LNCAP (cell line): ENCODE results near the gene CST8.

Source experiments
- TF ChIP-seq, protein P1 (sequence below): fragments of 450-650 bp; IDR thresholded peaks from 2 replicates; pipeline ENCODE4 v1.5.1; 2017; ENCODE audit warnings: mild to moderate bottlenecking

Gene CST8

DNA sequence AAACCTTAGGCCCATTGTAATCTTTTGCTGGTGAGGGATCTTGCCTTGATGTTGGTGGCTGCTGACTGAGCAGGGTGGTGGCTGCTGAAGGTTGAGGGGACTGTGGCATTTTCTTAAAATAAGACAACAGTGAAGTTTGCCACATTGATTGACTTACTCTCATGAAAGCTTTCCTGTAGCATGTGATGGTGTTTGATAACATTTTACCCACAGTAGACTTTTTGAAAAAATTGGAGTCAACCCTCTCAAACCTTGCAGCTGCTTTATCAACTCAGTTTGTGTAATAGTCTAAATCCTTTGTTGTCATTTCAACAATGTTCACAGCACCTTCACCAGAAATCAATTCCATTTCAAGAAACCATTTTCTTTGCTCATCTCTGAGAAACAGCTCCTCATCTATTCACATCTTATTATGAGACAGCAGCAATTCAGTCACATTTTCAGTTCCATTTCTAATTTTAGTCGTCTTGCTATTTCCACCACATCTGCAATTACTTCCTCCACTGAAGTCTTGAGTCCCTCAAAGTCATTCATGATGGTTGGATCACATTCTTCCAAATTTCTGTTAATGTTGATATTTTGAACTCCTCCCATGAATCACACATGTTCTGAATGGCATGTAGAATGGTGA lies 40.1 kb downstream of the CST8 start:
- TF ChIP-seq, protein P1, sequence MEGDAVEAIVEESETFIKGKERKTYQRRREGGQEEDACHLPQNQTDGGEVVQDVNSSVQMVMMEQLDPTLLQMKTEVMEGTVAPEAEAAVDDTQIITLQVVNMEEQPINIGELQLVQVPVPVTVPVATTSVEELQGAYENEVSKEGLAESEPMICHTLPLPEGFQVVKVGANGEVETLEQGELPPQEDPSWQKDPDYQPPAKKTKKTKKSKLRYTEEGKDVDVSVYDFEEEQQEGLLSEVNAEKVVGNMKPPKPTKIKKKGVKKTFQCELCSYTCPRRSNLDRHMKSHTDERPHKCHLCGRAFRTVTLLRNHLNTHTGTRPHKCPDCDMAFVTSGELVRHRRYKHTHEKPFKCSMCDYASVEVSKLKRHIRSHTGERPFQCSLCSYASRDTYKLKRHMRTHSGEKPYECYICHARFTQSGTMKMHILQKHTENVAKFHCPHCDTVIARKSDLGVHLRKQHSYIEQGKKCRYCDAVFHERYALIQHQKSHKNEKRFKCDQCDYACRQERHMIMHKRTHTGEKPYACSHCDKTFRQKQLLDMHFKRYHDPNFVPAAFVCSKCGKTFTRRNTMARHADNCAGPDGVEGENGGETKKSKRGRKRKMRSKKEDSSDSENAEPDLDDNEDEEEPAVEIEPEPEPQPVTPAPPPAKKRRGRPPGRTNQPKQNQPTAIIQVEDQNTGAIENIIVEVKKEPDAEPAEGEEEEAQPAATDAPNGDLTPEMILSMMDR, result no peak

DNA sequence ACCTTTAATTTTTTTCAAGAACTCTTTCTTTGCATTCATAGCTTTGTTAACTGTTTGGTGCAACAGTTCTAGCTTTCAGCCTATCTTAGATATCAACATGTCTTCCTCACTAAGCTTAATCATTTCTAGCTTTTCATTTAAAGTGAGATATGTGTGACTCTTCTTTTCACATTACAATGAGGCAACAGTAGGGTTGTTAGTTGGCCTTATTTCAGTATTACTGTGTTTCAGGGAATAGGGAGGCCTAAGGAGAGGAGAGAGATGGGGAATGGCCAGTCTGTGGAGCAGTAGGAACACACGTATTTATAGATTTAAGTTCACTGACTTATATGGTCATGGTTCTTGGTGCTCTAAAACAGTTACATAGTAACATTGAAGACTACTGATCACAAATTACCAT lies 41.6 kb downstream of the CST8 start:
- TF ChIP-seq, protein P1, result no peak

DNA sequence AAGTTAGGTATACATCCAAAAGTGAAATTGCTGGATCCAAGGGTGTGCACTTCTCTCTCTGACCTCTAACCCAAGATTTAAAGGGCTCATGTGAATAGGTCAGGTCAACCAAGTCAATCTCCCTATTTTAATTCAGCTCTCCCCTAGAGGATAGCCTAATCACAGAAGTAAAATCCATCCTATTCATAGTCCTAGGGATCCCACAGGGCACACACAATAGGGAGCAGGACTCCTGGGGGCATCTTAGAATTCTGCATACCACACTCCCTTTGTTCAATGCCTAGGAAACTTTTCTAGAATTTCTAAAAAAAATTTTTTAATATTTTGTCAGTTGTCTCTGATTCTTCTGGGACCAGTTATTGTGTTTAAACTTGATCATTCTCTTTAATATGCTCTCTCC lies 42.2 kb downstream of the CST8 start:
- TF ChIP-seq, protein P1, result no peak

DNA sequence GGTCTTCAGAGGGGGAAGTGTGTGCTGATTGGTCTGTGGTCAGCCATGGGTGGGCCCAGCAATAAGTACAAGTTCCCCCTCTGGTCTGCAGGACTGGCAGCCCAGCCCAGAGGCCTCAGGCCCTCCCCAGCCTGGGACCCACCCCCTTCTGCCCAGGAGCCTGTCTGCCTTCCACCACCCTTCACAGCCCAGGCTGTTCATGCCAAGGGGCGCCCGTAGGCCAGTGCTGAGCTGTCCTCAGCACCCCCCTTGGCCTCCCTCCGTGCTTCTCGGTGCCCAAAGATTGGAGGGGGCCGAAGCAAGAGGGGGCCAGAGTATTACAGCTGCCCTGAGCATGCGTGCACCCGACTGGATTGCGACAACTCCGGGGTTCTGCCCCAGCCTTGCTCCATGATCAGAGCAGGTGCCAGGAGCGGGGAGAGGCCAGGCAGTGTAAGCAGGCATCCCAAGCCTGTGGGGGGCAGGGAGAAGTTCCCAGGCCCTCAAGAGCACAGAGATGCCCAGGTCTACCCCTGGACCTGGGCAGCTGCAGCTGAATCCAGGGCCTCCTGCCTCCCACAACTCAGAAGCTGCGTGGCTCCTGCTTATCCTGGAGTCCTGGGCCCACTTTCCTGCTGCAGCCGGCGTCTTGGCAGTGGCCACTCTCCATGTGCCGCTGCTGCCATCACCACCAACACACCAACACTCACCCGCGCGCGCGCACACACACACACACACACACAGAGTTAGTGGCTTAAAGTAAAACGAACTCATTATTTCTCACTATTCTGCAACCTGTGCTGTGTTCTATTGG lies 44.1 kb downstream of the CST8 start:
- TF ChIP-seq, protein P1, result no peak

DNA sequence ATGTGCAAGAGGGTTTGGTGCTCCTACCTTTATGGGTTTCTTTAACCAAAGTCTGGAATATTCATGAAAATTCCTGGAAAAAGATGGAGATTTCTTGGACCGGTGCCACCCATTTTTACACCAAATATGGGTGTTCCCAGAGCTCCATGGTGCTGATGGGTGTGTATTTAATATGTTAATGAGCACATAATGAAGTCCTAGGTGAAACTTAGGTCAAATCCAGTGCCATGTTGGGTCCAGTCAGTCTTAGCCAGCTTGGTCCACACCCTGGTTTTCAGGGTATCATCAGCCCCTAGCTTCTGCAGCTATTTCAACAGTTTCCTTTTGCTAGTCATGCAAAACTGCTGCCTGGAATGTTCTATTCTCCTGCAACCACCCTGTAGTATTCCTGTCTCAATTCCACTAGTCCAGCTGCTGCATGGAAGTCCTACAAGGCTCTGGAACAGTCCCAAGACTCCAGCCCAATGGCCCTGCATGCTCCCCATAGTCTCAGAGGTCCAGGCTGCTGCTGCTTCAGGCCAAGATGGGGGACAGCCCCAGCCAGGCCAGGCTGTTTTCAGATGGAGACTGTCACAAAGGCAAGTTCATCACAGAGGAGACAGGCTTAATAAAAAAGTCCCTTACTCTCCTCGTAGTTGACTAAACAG lies 45.5 kb downstream of the CST8 start:
- TF ChIP-seq, protein P1, result no peak

DNA sequence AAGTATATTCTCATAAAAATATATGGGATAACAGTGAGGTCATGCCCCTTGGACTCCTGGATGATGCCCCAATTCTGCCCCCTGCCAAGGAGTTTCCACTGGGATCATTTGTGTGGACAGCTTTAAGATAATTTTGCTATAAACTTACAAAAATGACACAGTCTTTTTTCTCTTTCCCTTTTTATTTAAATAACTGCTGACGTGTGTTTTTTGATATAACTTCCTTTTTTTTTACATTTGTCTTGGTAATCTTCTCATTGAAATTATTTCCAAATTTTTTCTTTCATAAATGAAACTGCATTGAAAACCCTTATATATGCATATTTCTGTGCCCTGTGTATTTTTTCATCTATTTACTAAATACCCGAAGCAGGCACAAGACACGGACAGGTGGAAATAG lies 46.1 kb downstream of the CST8 start:
- TF ChIP-seq, protein P1, result no peak

DNA sequence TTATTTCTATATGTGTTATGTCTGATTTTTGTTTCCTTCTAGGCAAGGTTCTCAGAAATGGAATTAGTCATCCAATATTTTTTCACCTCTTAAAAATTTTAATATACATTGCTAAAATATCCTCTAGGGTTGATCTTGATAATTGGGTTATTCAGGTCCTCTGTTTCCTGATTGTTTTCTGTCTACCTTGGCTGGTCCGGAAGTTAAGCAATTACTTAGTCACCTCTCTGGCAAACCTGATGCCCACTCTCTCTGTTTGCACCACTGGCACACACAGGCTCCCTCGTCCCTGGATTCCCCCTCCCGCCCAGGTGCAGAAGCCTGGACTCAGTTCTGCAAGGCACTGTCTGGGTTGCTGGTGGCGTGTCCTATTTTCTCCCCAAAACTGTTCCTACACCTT lies 49.7 kb downstream of the CST8 start:
- TF ChIP-seq, protein P1, result no peak
